HPDE6-E6E7 (cell line): ENCODE results near the gene CCNI.
"Not testable (repeated sequence)": the region's sequence is repeated elsewhere in the genome, so short reads cannot be mapped to it uniquely, and the experiment has no call there.

Experiments used
- DNase-seq: peaks from one replicate; pipeline ENCODE4 v3.0.0; 2011; ENCODE audit warnings: missing footprints; ENCODE audit errors: extremely low spot score

CCNI gene

DNA sequence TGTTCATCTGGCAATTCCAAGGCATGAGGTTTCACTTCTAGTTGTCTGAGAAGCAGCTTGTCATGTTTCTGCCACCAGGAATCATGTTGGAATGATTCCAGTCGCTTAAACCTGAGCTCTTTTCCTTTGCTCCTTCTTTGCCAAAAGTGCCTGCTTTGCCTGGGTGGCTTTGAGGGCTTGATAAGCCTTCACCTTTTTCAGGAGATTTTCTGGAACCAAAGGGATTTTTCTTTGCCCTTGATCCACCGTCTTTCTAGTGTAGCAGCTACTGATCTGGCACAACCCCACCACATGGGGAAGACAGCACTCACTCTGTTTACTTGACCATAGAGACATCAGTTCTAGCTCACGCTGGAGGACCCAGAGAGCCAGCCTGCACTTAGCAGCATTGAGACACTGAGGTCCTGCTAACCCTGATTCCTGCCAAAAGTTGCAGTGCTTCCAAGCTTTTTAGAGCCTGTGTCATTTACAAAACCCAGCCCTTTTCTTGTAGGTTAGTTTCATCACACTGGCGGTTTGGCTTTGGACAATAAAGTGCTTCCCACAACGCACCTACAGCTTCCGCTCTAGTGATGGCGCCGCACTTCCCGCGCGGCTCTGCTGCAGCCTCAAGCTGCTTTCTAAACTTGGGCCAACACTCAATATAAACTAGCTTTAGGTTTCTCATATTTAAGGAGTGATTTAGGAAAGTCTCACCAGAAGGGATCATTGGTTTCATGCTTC lies 7.3 kb upstream of the CCNI start:
- no peak for DNase-seq

DNA sequence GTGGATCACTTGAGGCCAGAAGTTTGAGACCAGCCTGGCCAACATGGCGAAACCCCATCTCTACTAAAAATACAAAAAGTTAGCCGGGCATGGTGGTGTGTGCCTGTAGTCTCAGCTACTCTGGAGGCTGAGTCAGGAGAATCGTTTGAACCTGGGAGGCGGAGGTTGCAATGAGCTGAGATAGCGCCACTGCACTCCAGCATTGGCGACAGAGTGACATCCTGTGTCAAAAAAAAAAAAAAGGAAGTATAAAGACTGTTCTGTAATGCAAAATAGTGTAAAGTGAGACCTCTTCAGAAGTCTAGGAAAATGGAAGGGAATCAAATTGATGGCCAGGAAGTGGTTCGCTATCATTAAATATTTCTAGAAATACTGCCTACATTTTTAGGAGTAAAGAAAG lies 5.0 kb upstream of the CCNI start:
- not testable (repeated sequence) for DNase-seq

DNA sequence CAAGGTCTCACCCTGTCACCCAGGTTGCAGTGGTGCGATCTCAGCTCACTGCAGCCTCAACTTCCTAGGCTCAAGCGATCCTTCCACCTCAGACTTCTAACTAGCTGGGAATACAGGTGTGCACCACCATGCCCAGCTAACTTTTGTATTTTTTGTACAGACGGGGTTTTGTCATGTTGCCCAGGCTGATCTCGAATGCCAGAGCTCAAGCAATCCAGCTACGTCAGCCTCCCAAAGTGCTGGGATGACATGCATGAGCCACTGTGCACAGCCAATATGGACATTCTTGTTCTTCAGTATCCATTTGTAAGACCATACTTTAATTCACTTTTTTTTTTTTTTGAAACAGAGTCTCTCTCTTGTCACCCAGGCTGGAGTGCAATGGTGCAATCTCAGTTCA lies 3.5 kb upstream of the CCNI start:
- DNase-seq = no peak

DNA sequence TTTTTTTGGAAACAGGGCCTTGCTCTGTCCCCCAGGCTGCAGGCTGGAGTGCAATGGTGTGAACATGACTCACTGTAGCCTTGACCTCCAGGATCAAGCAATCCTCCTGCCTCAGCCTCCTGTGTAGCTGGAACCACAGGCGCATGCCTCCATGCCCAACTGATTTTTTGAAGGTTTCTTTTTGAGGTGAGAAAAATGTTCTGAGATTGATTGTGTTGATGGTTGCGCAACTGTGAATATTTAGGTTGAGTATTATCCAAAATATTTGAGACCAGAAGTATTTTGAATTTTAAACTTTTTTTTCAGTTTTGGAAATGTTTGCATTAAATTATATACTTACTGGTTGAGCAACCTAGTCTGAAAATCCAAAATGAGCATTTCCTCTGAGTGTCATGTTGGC lies 2.6 kb upstream of the CCNI start:
- DNase-seq = no peak

DNA sequence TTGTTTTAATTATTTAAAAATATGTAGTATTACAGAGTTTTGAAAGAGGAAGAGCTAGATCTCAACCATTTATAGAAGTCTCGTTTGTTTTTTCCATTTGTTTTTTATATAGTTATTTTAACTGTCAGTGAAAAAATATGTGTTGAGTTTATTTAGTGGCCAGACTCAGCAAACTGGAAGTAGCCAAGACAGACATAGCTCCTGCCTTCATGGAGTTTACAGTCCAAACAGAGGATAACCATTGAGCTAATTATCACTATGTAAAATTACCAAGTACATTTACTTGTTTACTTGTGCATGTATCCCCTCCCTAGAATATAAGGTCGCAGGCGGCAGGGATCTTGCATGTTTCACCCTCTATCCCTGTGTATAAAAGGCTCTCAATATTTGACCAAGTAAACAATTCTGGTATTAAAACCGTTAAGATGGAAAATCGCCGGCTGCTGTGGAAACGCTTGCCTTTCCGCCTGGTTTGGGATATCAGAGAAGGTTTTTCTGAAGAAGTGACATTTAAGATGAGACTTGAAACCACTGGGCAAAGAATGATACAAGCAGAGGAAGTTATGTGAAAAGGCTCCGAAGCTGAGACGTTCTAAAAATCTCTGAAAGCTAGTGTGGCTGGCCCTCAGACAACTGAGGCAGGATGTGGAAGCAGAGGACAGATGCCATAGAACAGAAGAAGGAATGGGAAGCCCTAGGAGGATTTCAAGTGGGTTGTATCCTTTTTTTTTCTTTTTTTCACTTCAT lies 1.3 kb upstream of the CCNI start:
- DNase-seq = no peak

DNA sequence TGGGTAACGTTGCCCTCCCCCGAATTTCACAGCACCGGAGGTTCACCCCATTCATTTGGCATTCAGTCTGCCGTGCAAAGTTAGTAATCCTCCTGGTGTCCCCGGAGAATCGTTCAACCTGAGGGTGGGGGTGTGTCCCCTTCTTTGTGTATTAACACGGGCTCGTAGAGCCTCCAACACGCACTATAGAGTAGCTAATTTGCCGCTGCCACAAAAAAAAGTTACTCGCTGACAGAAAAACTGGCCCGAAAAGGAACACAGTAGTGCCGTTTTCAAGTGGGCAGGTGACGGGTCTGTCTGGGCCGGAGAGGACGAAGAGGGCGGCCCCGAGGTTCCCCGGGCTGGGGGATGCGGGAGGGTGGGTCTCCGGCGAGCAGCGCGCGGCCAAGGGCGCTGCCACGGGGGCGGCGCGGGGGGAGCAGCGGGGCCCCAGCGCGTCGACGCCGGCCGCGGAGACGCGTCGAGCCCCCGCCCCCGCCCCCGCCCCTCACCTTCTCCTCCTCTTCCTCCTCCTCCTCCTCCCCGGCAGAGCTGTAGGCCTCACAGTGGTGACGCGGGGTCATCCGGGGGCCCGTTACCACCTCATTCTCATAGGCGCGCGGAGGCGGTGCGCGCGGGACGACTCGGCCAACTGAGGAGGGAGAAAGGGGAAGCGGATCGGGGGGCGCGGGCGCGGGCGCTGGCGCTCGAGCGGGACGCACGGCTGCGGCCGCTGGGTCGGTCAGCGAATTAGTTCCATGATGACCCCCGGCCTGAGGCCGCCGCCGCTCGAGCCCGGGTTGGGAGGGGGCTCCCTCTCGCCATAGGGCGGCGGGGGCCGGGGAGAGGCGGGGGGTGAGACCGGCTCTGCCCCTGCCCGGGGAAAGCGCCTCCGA lies 571 bp downstream of the CCNI start:
- DNase-seq = no peak

DNA sequence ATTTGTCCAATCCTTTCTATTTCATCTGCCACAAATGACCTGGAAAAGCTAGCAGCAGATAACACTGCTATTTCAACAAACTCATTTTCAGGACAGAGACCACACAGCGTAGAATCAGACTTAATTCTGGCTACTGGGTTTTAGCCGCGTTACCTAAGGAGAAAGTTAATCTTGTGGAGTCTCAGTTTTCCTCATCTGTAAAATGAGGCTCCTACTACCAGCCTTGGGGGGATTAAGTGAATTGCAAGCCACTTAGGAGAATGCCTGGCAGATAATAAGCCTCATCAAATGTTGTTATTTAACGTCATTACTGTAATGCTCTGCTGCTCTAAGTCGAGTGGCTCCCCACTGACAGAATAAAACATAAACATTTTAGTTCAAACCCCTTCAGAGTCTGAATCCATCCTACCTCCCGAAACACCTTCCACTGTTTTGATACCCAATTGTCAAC lies 1.4 kb downstream of the CCNI start:
- DNase-seq = no peak

DNA sequence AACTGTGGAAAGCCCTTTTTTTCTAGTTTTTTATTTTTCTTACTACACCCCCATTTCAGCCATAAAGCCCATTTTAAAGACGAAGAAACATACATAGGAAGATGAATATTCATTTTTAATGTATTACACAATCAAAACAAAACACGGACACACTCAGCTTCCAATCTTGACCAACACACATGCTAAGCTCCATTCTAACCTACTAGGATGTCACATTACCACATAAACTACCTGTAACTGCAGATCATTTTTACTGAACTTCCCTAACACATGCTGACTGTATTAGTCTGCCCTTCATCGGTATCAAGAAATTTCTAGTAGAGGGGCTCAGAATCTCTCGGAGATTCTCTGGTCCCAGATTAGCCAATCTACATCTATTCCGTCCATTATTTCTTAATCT lies 1.8 kb downstream of the CCNI start:
- DNase-seq = no peak

DNA sequence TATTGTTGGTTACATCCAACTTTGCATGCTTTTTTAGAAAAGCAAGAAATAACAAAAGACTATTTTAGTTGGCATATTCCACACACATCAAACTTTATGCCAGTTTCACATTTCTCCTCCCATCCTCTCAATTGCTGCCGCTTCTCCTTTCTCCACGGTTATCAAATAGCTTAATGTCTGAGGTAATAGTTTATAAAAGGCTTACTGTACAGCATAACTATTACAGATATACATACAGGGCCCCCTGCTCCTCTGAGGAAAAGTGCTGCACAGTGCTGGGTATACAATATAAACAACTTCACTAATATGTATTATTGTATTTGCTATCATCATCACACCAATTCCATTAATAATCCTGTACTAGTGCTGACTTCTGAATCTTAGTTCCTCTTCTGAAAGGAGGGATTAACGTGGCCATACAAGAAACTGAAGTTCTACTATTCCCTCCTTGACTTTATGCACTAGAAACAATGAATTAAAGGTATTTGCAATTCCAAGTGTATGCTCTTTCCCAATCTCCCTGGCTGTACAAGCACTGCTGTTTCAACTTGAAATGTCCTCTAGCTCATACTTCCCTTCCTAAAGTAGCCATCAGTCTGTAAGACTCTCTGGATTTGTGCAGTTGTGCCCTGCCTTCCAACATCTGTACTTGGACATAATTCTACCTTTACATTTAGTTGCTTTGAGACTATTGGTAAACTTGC lies 2.5 kb downstream of the CCNI start:
- no peak for DNase-seq

DNA sequence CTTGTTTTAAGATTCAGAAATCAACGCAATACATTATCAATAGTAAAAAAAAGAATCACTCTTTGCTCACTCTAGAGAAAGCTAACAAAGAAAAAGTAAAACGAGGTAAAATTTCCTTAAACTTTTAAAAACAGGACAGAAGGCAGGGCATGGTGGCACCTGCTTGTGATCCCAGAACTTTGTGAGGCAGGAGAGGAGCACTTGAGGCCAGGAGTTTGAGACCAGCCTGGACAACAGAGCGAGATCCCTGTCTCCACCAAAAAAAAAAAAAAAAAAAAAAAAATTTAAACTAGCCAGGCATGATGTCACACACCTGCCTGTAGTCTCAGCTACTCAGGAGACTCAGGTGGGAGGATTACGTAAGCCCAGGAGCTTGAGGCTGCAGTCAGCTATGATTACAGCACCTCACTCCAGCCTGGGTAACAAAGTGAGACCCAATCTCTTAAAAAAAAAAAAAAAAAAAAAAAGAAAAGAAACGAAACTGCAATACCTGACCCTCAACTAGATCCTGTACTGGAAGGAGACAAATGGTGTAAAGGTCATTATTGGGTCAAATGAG lies 3.5 kb downstream of the CCNI start:
- DNase-seq = no peak

DNA sequence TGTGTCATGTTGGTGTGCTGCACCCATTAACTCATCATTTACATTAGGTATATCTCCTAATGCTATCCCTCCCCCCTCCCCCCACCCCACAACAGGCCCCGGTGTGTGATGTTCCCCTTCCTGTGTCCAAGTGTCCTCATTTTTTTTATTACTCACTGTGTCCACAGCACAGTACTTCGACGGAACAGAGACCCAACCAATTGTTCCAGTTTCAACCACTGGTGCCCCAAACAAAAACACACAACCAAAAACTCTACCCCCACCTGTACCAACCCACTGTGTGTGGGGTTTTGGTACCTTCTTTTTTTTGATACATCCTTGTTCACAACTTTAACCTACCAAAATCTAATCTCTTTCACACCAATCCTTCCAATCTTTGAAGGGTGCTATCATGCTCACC lies 6.3 kb downstream of the CCNI start:
- DNase-seq = not testable (repeated sequence)

DNA sequence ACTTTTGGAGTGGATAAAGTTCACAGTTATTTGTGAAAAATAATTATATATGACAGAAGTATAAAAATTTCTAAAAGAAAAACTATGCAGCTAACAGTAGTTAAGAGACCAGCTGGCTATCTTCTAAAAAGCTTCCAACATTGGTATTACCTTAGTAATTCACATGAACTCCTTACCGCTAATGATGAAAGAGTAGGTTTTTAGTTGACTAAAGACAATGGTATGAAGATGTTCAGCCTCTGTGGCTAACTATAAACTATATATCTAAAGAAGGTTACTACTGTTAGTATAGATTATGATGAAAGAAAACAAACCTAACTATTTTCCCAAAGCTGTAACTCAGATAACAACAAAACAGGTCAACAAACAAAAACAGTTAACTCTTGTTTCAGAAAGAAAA lies 10.4 kb downstream of the CCNI start:
- DNase-seq = no peak

DNA sequence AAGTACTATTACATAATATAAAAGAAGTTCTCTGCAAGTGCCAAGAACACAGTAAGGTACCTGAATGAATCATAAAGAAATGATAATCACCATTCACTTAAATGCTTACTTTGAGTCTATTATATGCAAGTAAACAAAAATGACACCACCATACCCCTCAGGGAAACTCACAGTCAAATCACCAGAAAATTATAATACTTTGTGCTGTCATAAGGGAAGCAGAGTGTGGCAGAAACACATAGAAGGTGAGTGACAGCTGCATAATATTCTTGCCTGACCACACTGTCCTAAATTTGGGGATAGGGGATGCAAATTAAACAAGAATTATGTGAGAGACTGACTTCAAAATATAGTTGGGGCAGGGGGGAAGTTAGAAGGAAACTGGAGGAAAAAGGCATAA lies 12.9 kb downstream of the CCNI start:
- no peak for DNase-seq

DNA sequence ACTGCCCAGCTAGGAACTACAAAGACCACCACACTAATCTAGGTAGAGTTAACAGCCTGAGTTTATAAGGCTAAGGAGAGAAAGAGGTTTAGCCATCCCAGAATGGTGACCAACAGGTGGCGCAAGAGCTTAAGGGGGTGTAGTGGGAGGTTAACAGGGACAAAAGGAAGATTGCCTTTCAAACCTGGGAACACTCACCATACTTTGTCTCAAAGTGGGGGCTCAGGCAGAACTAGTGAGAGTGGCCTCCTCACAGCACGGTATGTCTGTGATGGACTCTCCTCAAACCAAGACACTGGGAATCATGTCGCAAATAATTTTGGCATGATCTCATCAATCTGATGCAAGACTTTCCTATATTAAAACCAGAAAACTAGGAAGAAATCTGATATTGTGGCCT lies 23.4 kb downstream of the CCNI start:
- DNase-seq = no peak

DNA sequence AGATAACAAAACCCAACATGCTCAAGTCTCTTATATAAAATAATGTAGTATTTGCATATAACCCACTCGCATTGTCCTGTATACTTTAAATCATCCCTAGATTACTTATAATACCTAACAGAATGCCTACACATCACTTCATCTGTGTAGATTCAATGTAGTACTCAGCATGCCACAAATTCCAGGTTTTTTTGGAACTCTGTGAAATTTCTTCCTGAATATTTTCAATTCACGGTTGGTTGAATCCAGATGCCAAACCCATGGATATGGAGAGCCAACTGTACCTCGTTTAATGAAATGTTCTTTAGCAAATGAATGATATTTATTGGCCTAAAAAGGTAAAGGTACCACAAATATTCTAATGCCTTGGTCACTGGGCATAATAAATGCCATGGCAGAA lies 24.8 kb downstream of the CCNI start:
- DNase-seq = no peak

DNA sequence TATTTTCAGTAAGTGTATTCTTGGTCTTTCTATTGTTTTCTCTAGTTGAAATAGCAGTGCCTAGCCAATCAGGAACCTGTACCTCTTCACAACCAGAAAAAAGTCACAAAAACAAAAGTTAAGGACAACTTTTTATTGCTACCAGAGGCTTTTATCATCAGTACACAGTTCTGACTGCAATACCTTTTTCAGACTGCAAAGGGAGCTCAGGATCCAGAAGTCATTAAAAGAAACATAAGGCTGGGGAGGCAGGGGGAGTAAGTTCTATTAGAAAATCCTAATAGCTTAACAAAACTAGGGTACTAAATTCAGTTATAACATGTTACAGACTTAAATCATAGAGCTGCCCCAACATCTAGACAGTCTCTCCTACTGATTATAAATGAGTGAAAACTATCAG lies 28.8 kb downstream of the CCNI start:
- peak; percentile 12 for DNase-seq

DNA sequence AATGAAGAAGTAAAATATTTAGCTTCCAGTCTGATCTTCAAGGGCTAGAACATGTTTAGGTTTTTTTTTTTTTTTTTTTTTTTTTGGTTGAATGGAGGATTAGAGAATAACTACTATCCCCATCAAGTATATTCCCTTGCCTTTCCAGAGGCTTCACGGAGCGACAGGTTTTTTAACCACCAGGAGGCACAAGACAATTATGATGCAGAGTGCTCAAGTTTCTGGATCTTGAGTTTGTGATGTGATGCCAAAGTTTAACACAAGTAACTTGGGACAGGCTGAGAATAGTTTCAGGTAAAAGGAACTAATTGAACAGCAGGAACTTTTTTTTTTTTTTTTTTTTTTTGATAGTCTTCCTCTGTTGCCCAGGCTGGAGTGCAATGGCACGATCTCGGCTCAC lies 30.3 kb downstream of the CCNI start:
- DNase-seq = no peak

DNA sequence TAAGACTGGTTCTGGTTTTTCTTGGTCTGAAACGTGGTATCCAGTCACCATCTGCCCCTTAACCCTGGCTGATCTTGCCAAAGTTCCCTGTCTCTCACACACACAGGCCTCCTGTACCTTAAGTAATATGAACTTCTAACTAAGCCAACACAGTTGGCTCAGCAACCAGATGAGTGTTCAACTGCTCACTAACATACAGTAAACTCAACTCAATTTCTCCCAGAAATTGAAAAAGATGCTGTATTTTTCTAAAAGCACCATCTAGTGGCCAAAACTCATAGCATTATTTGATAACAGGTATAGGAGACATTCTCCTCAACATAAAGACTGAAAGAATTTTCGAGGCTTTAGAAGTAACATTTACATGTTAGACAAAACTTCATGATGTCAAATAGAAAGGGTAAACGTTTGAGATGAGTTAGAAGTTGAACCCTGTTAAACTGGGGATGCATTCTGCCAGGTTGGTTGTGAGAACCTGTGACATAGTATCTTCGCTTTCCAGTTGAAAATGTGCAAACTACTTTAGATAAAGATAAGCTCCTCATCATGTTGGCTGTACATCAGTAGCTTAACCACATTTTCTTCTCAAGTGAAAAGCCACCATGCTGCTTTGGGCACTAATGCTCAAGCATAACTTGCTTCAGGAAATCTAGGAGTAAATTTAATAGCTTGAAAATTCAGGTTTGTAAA lies 31.2 kb downstream of the CCNI start:
- no peak for DNase-seq

DNA sequence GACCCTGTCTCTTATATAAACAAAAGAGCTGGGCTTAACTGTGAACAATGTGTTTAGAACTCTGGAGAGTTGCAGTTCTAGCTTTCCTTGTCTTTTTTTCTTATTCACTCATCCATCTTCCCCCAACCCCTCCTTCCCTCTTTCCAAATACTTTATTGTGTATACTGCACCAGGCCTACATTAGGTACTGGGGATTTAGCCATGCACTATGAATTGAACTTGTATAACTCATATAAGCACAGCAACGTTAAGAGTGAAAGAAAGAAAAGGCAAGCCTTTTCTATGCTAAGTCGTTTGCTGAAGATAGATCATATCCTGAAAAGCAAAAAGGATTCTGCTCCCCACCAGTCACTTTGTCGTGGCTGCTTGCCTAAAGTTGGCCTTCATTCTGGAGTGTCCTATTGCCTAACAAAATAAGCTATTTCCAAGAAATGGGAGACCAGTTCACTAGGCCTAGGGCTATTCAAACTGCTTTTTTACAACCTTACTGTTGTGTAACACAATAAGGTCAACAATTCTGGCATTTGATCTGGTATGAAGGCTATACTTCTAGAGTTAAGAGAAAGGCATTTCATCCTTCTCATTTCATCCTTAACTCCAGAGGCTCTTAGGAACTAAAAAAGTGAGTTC lies 32.2 kb downstream of the CCNI start:
- no peak for DNase-seq
